Bronchial epithelial cell (primary cell): ENCODE results near the gene RUNX2. TPM values are rescaled to one million over a fixed set of nuclear protein-coding genes. Genes with fewer than 3 reads are reported as not detected.
A peak's percentile ranks its signal among the peaks of the same experiment; 100 is the strongest.

Experiments used
- DNase-seq: peaks from one replicate; pipeline ENCODE4 v3.0.0-alpha.2; 2010; ENCODE audit warnings: low read depth
- FAIRE-seq: peaks from 2 replicates; lab custom pipeline; 2011; peaks lifted over from hg19 to GRCh38; lab: Jason Lieb, UNC
- H3K27me3 ChIP-seq: 2 replicates; pipeline ENCODE4 v1.5.1; 2011; ENCODE audit warnings: low read length; ENCODE audit not compliant: control insufficient read depth, insufficient read depth
- H3K36me3 ChIP-seq: 2 replicates; pipeline ENCODE4 v1.5.1; 2011; ENCODE audit warnings: low read length; ENCODE audit not compliant: control insufficient read depth, insufficient read depth
- H3K4me3 ChIP-seq: 2 replicates; pipeline ENCODE4 v1.5.1; 2011; ENCODE audit warnings: mild to moderate bottlenecking, low read depth, low read length, control low read depth
- CTCF ChIP-seq: IDR thresholded peaks from 2 replicates; pipeline ENCODE4 v1.5.1; 2011; ENCODE audit warnings: mild to moderate bottlenecking, moderate library complexity, low read length, control low read depth, inconsistent platforms; ENCODE audit not compliant: insufficient read depth, severe bottlenecking
- total RNA-seq: library from RNA; depleted of rRNA; stranded (reverse); fragments of >200 nt; gene quantifications from 2 replicates; pipeline ENCODE4 v1.2.1, GENCODE V29; 2014

RUNX2 gene
- total RNA-seq, 1 donor from 2014 or later = 0.79 TPM

- DNase-seq (no peak), FAIRE-seq (no peak)
- Histone ChIP-seq H3K27me3 (no peaks in the 10 kb centered on the region), H3K36me3 (no peaks in the 10 kb centered on the region), H3K4me3 (no peak overlapping the region)
- no peak for TF ChIP-seq CTCF
Measured at GRCh38 chr6:45415788-45416518, 87.8 kb downstream of the RUNX2 start.

- no peak for TF ChIP-seq CTCF
- no peak for DNase-seq
- FAIRE-seq = no peak
- H3K4me3 ChIP-seq = no peak overlapping the region
- no peaks in the 10 kb centered on the region for H3K27me3 ChIP-seq
- no peaks in the 10 kb centered on the region for H3K36me3 ChIP-seq
Measured at GRCh38 chr6:45416700-45417099, 88.6 kb downstream of the RUNX2 start.

GRCh38 chr6:45417436-45417835 is 89.3 kb downstream of the RUNX2 start:
- Histone ChIP-seq H3K36me3 (no peaks in the 10 kb centered on the region), H3K4me3 (no peak overlapping the region), H3K27me3 (no peaks in the 10 kb centered on the region)
- FAIRE-seq (no peak), DNase-seq (no peak)
- no peak for TF ChIP-seq CTCF

GRCh38 chr6:45419571-45420082 is 91.5 kb downstream of the RUNX2 start:
- no peaks in the 10 kb centered on the region for H3K27me3 ChIP-seq

GRCh38 chr6:45420083-45420908 is 92.2 kb downstream of the RUNX2 start:
- Histone ChIP-seq H3K27me3 (no peaks in the 10 kb centered on the region), H3K4me3 (peak overlapping the region; percentile 71), H3K36me3 (no peaks in the 10 kb centered on the region)
- no peak for TF ChIP-seq CTCF
- peak; percentile 59 for DNase-seq
- no peak for FAIRE-seq

More at GRCh38 chr6:45419571-45420082, 91.5 kb downstream of the RUNX2 start:
- FAIRE-seq (no peak), DNase-seq (peak; percentile 56)
- Histone ChIP-seq H3K4me3 (peak overlapping the region; percentile 71), H3K36me3 (no peaks in the 10 kb centered on the region)
- peak; percentile 57 for TF ChIP-seq CTCF
